HepG2 (cell line): Measurements from ENCODE around the gene TRIM15. TPM values are rescaled to one million over a fixed set of nuclear protein-coding genes. Genes with fewer than 3 reads are reported as not detected.

ENCODE experiments used
- ATAC-seq: fragments of 200-7000 bp; cut with Tn5 transposase; 3 replicates; pipeline ENCODE4 v1.9.1; 2020; ENCODE audit warnings: mild to moderate bottlenecking, moderate library complexity
- BruUV-seq: library from RNA; stranded (reverse); fragments of 400-500 nt; replicated peaks from 2 replicates; lab custom pipeline; 2021; lab: Mats Ljungman, UMichigan
- CTCF ChIA-PET: fragments of 300-600 bp; formaldehyde crosslinking; extraction: SDS; loops from one replicate; lab custom pipeline; 2021; ENCODE audit warnings: low total read pairs, inconsistent platforms, low intra/inter-chr PET ratio; lab: Yijun Ruan, JAX
- POLR2A ChIA-PET: fragments of 350-600 bp; sonication (Branson Sonifier 250); formaldehyde crosslinking; loops from one replicate; lab custom pipeline; 2020; ENCODE audit warnings: antibody characterized with exemption, inconsistent platforms; lab: Yijun Ruan, JAX
- DNase-seq: peaks from one replicate; pipeline ENCODE4 v3.0.0-alpha.2; 2015; ENCODE audit warnings: low spot score
- FAIRE-seq: peaks from 3 replicates; lab custom pipeline; 2011; peaks lifted over from hg19 to GRCh38; lab: Jason Lieb, UNC
- H2AFZ ChIP-seq: one replicate; pipeline ENCODE4 v1.6.1; 2011; ENCODE audit warnings: low read length, inconsistent platforms
- H3K27ac ChIP-seq: fragments of 300-600 bp; 3 replicates; pipeline ENCODE4 v1.8.0; 2011; ENCODE audit warnings: mixed run types, mild to moderate bottlenecking, mixed read lengths, low read length, inconsistent platforms; ENCODE audit not compliant: insufficient read depth; ENCODE audit errors: extremely low read length
- H3K27me3 ChIP-seq, 2 experiments: fragments of 200-600 bp in 1 of 2; 2 replicates in 1 of 2; 3 replicates in 1 of 2; pipeline versions ENCODE4 v1.6.0 to v1.8.0; 2011; ENCODE audit warnings: low read length in 2 of 2, mild to moderate bottlenecking in 2 of 2, moderate library complexity in 2 of 2, inconsistent platforms in 1 of 2; ENCODE audit not compliant: insufficient read depth in 2 of 2, control insufficient read depth in 1 of 2
- H3K36me3 ChIP-seq, 2 experiments: fragments of 200-600 bp in 1 of 2; replicated peaks in 1 of 2; 2 replicates in 1 of 2; 3 replicates in 1 of 2; pipeline versions ENCODE4 v1.5.1 to v1.8.0; 2011; ENCODE audit warnings: low read length in 2 of 2, inconsistent platforms in 1 of 2; ENCODE audit not compliant: insufficient read depth in 2 of 2, control insufficient read depth in 1 of 2
- H3K4me1 ChIP-seq: 2 replicates; pipeline ENCODE4 v1.5.1; 2012; ENCODE audit warnings: low read length, inconsistent platforms; ENCODE audit not compliant: insufficient read depth
- H3K4me2 ChIP-seq: 2 replicates; pipeline ENCODE4 v1.6.0; 2011; ENCODE audit warnings: low read depth, low read length, inconsistent platforms
- H3K4me3 ChIP-seq, 3 experiments: fragments of 200-600 bp in 1 of 3; sonication (generic), shearing (Covaris generic) in 1 of 3; replicated peaks in 1 of 3; 2 replicates each; pipeline ENCODE4 v1.5.1; 2011 to 2016; ENCODE audit warnings: low read length in 3 of 3, inconsistent platforms in 2 of 3, low read depth in 2 of 3, mild to moderate bottlenecking in 2 of 3, control low read depth in 1 of 3, mixed read lengths in 1 of 3; ENCODE audit not compliant: insufficient read depth in 1 of 3
- H3K79me2 ChIP-seq: one replicate; pipeline ENCODE4 v1.6.1; 2011; ENCODE audit warnings: low read length, inconsistent platforms; ENCODE audit not compliant: insufficient read depth
- H3K9ac ChIP-seq: 2 replicates; pipeline ENCODE4 v1.6.0; 2011; ENCODE audit warnings: mild to moderate bottlenecking, low read depth, low read length, inconsistent platforms; ENCODE audit not compliant: insufficient read depth
- H3K9me3 ChIP-seq: 2 replicates; pipeline ENCODE4 v1.5.1; 2012; ENCODE audit warnings: mild to moderate bottlenecking, low read length
- H4K20me1 ChIP-seq: 2 replicates; pipeline ENCODE4 v1.6.0; 2011; ENCODE audit warnings: inconsistent platforms, mild to moderate bottlenecking, low read length, moderate library complexity; ENCODE audit not compliant: insufficient read depth
- FOXO4 ChIP-seq: sonication (generic); formaldehyde crosslinking; conservative IDR thresholded peaks from 2 replicates; pipeline ENCODE4 v1.8.1; 2023; ENCODE audit warnings: missing genetic modification reagents
- KLF6 ChIP-seq: IDR thresholded peaks from 2 replicates; pipeline ENCODE4 v1.8.0; 2016; ENCODE audit warnings: missing biosample characterization, missing genetic modification reagents
- NCOR1 ChIP-seq: fragments of 200-600 bp; sonication (generic); IDR thresholded peaks from 2 replicates; pipeline ENCODE4 v1.7.0; 2017; ENCODE audit warnings: antibody characterized with exemption, low read length, borderline replicate concordance
- NR0B2 ChIP-seq: sonication (generic); formaldehyde crosslinking; IDR thresholded peaks from 2 replicates; pipeline ENCODE4 v1.4.0; 2020; ENCODE audit warnings: mild to moderate bottlenecking, missing genetic modification reagents
- RAD21 ChIP-seq: fragments of 450-650 bp; formaldehyde crosslinking; IDR thresholded peaks from 2 replicates; pipeline ENCODE4 v1.5.0; 2020; ENCODE audit warnings: mild to moderate bottlenecking
- ZBTB43 ChIP-seq: sonication (generic); formaldehyde crosslinking; conservative IDR thresholded peaks from 2 replicates; pipeline ENCODE4 v1.4.0; 2020; ENCODE audit warnings: missing genetic modification reagents
- ZFP41 ChIP-seq: sonication (generic); formaldehyde crosslinking; IDR thresholded peaks from 2 replicates; pipeline ENCODE4 v1.4.0; 2020; ENCODE audit warnings: mild to moderate bottlenecking, missing genetic modification reagents, borderline replicate concordance
- ZNF18 ChIP-seq: sonication (generic); formaldehyde crosslinking; IDR thresholded peaks from 2 replicates; pipeline ENCODE4 v1.8.0; 2022; ENCODE audit warnings: mild to moderate bottlenecking, missing genetic modification reagents; ENCODE audit not compliant: insufficient replicate concordance
- ZNF609 ChIP-seq: sonication (generic); formaldehyde crosslinking; IDR thresholded peaks from 2 replicates; pipeline ENCODE4 v1.4.0; 2020; ENCODE audit warnings: mild to moderate bottlenecking, missing genetic modification reagents, borderline replicate concordance
- ZNF746 ChIP-seq: sonication (generic); formaldehyde crosslinking; IDR thresholded peaks from 2 replicates; pipeline ENCODE4 v1.8.0; 2022; ENCODE audit warnings: mild to moderate bottlenecking, missing genetic modification reagents
- WGBS: methylation state at CpG from one replicate; pipeline ENCODE4 v1.1.6; 2017; ENCODE audit warnings: low lambda C conversion rate; 5-methylcytosine and 5-hydroxymethylcytosine counted together
- in situ Hi-C: cut with HindIII; loops from 2 replicates; pipeline ENCODE4 v1.10.0; 2017; ENCODE audit warnings: low pct_unique_long_range_greater_than_20kb; ENCODE audit not compliant: extremely low pct_ligation_motif_present
- intact Hi-C: fragments of 100-400 bp; cut with micrococcal nuclease; formaldehyde crosslinking; loops from one replicate; pipeline ENCODE4 v1.10.0; 2022; ENCODE audit not compliant: unreplicated experiment
- polyA plus RNA-seq, 8 experiments: library from polyadenylated mRNA; depleted of rRNA in 3 of 8; stranded (reverse) in 7 of 8; unstranded in 1 of 8; fragments of >200 nt; fragmentation: Illumina TruSeq in 4 of 8; extraction: Trizol in 4 of 8; gene quantifications; 2 replicates each; pipeline versions ENCODE4 v1.2.1 to v1.2.3, GENCODE V29; 2011 to 2016; ENCODE audit warnings: low read depth in 4 of 8, missing spikeins in 1 of 8, mixed read lengths in 1 of 8; ENCODE audit not compliant: insufficient read depth in 1 of 8
- total RNA-seq, 5 experiments: library from RNA; depleted of rRNA; stranded (reverse); fragments of >200 nt; fragmentation: Illumina TruSeq; extraction: Trizol; gene quantifications; 2 replicates each; pipeline ENCODE4 v1.2.3, GENCODE V29; 2016; ENCODE audit warnings: low read depth in 1 of 5

Gene TRIM15
- total and polyA plus RNA-seq, 2 of the 13 experiments (the other 11 are each of a cell fraction or from before 2014, with no cell fraction given) = 35.1 to 38.2 TPM

- WGBS = 79% methylated on average over 50 of the region's 50 CpGs
- in situ Hi-C loops = no loop called here
- CTCF ChIA-PET = interaction anchor here (6.5 kb wide), 1 partner anchor 24 kb away, joined by 140 read pairs; no protein-coding TSS in a partner anchor
- no peak overlapping the region for H3K9ac ChIP-seq
- no peak overlapping the region for H2AFZ ChIP-seq
- BruUV-seq = no TSS peak
- no peak overlapping the region for H3K4me2 ChIP-seq
- ATAC-seq (no peak), FAIRE-seq (no peak), DNase-seq (no peak)
- TF ChIP-seq FOXO4 (CRISPR knock-in tag) = no peak
- no peak for TF ChIP-seq ZNF746
- no peak for TF ChIP-seq NR0B2 (CRISPR knock-in tag)
- TF ChIP-seq ZBTB43 (CRISPR knock-in tag) = no peak
- TF ChIP-seq ZNF18 = no peak
- no peak for TF ChIP-seq RAD21 (CRISPR knock-in tag)
- TF ChIP-seq ZFP41 (CRISPR knock-in tag) = no peak
- TF ChIP-seq ZNF609 (CRISPR knock-in tag) = no peak
- TF ChIP-seq NCOR1 = no peak
- TF ChIP-seq KLF6 (CRISPR knock-in tag) = no peak
- no peaks in the 10 kb centered on the region for H3K27me3 ChIP-seq
- intact Hi-C loops = no loop called here
- no peaks in the 10 kb centered on the region for H3K9me3 ChIP-seq
- no peak overlapping the region for H3K27ac ChIP-seq
- H3K79me2 ChIP-seq = no peaks in the 10 kb centered on the region
- H3K4me3 ChIP-seq = no peak overlapping the region
- POLR2A ChIA-PET = interaction anchor here (1.1 to 1.2 kb wide), 3 partner anchors 14 to 36 kb away, joined by 3 to 7 read pairs (median 4); partner anchors contain the start of genes TRIM15 and TRIM31
- H3K36me3 ChIP-seq = no peaks in the 10 kb centered on the region
- peaks cover 63% of the 10 kb centered on the region for H3K4me1 ChIP-seq
- no peaks in the 10 kb centered on the region for H4K20me1 ChIP-seq
Observed at GRCh38 chr6:30127238-30128093, 35.9 kb upstream of the TRIM15 start.
